Neural cell (in vitro differentiated cells): ENCODE measurements around the gene BMP7. TPM values are rescaled to one million over a fixed set of nuclear protein-coding genes. Genes with fewer than 3 reads are reported as not detected.

Experiments used
- H2AFZ ChIP-seq: fragments of 200-600, 300-800 bp; sonication (generic), shearing (Covaris generic); 2 replicates; pipeline ENCODE4 v1.6.0; 2014; ENCODE audit warnings: low read depth, mild to moderate bottlenecking, antibody characterized with exemption, low read length, moderate library complexity
- H3F3A ChIP-seq: fragments of 200-600 bp; shearing (Covaris generic); 2 replicates; pipeline ENCODE4 v1.6.1; 2016; ENCODE audit warnings: mild to moderate bottlenecking, moderate library complexity, mixed read lengths, antibody characterized with exemption, low read length; ENCODE audit not compliant: insufficient read depth, poor library complexity, severe bottlenecking
- H3K27ac ChIP-seq: fragments of 200-600, 300-800 bp; sonication (generic), shearing (Covaris generic); 2 replicates; pipeline ENCODE4 v1.5.1; 2014; ENCODE audit warnings: mild to moderate bottlenecking, low read length, moderate library complexity
- H3K27me3 ChIP-seq: fragments of 300-800, 200-600 bp; sonication (generic), shearing (Covaris generic); 2 replicates; pipeline ENCODE4 v1.6.0; 2014; ENCODE audit warnings: mild to moderate bottlenecking, low read depth, low read length, moderate library complexity; ENCODE audit not compliant: insufficient read depth
- H3K36me3 ChIP-seq: fragments of 300-800, 200-600 bp; sonication (generic), shearing (Covaris generic); 2 replicates; pipeline ENCODE4 v1.5.1; 2014; ENCODE audit warnings: mild to moderate bottlenecking, antibody characterized with exemption, low read length, moderate library complexity; ENCODE audit not compliant: insufficient read depth
- H3K4me2 ChIP-seq: fragments of 300-800, 200-600 bp; sonication (generic), shearing (Covaris generic); 2 replicates; pipeline ENCODE4 v1.6.0; 2014; ENCODE audit warnings: mild to moderate bottlenecking, low read length
- H3K4me3 ChIP-seq: fragments of 300-800, 200-600 bp; sonication (generic), shearing (Covaris generic); 2 replicates; pipeline ENCODE4 v1.5.1; 2014; ENCODE audit warnings: mild to moderate bottlenecking, low read length, moderate library complexity
- H3K79me2 ChIP-seq: fragments of 200-600 bp; shearing (Covaris generic); replicated peaks from 2 replicates; pipeline ENCODE4 v1.6.0; 2014; ENCODE audit warnings: mild to moderate bottlenecking, low read length, moderate library complexity; ENCODE audit not compliant: insufficient read depth
- H3K9ac ChIP-seq: fragments of 300-800, 200-600 bp; sonication (generic), shearing (Covaris generic); 2 replicates; pipeline ENCODE4 v1.6.1; 2016; ENCODE audit warnings: mild to moderate bottlenecking, low read length, mixed read lengths
- H3K9me2 ChIP-seq: fragments of 200-600 bp; shearing (Covaris generic); 2 replicates; pipeline ENCODE4 v1.6.1; 2016; ENCODE audit warnings: mild to moderate bottlenecking, low read length, mixed read lengths; ENCODE audit not compliant: insufficient read depth
- H3K9me3 ChIP-seq: fragments of 200-600, 300-800 bp; sonication (generic), shearing (Covaris generic); 2 replicates; pipeline ENCODE4 v1.6.1; 2016; ENCODE audit warnings: mild to moderate bottlenecking, mixed run types, low read length, moderate library complexity, mixed read lengths
- H4K20me1 ChIP-seq: fragments of 200-600 bp; shearing (Covaris generic); 2 replicates; pipeline ENCODE4 v1.6.1; 2016; ENCODE audit warnings: mild to moderate bottlenecking, mixed run types; ENCODE audit not compliant: insufficient read depth
- EP300 ChIP-seq: fragments of 450-650 bp; conservative IDR thresholded peaks from 2 replicates; pipeline ENCODE4 v1.6.1; 2014; ENCODE audit warnings: antibody characterized with exemption, mild to moderate bottlenecking, moderate library complexity; ENCODE audit not compliant: poor library complexity, severe bottlenecking
- EZH2 ChIP-seq: fragments of 200-600, 300-800 bp; shearing (Covaris generic), sonication (generic); IDR thresholded peaks from 2 replicates; pipeline ENCODE4 v1.6.1; 2014; ENCODE audit warnings: antibody characterized with exemption, low read length, borderline replicate concordance, mild to moderate bottlenecking; ENCODE audit not compliant: insufficient read depth, poor library complexity, severe bottlenecking
- MXI1 ChIP-seq: fragments of 450-650 bp; conservative IDR thresholded peaks from 2 replicates; pipeline ENCODE4 v1.6.1; 2014; ENCODE audit warnings: antibody characterized with exemption, mild to moderate bottlenecking; ENCODE audit not compliant: poor library complexity, severe bottlenecking
- POLR2AphosphoS5 ChIP-seq: IDR thresholded peaks from 2 replicates; pipeline ENCODE4 v1.6.1; 2012
- RAD21 ChIP-seq: fragments of 450-650 bp; conservative IDR thresholded peaks from 2 replicates; pipeline ENCODE4 v1.6.1; 2014; ENCODE audit warnings: antibody characterized with exemption, mild to moderate bottlenecking, moderate library complexity
- SMC3 ChIP-seq: fragments of 450-650 bp; conservative IDR thresholded peaks from 2 replicates; pipeline ENCODE4 v1.6.1; 2014; ENCODE audit warnings: antibody characterized with exemption, mild to moderate bottlenecking, moderate library complexity; ENCODE audit not compliant: poor library complexity
- TAF1 ChIP-seq: IDR thresholded peaks from 2 replicates; pipeline ENCODE4 v1.6.1; 2012; ENCODE audit warnings: low read depth
- polyA minus RNA-seq: library from RNA; depleted of rRNA, polyadenylated mRNA; stranded (reverse); fragments of >200 nt; gene quantifications from 2 replicates; pipeline ENCODE4 v1.2.3, GENCODE V29; 2014
- polyA plus RNA-seq: library from polyadenylated mRNA; depleted of rRNA; stranded (reverse); fragments of >200 nt; gene quantifications from 2 replicates; pipeline ENCODE4 v1.2.3, GENCODE V29; 2014
- TF ChIP-seq, protein P1 (sequence below): IDR thresholded peaks from 2 replicates; pipeline ENCODE4 v1.6.1; 2012; ENCODE audit warnings: borderline replicate concordance
- TF ChIP-seq, protein P2 (sequence below): fragments of 450-650 bp; IDR thresholded peaks from 2 replicates; pipeline ENCODE4 v1.5.1; 2014; ENCODE audit warnings: antibody characterized with exemption, mild to moderate bottlenecking, moderate library complexity; ENCODE audit not compliant: poor library complexity, severe bottlenecking

Gene BMP7
- polyA plus RNA-seq (3.2 and 3.6 TPM in 2 replicates), polyA minus RNA-seq (3.7 and 4.5 TPM in 2 replicates)

DNA sequence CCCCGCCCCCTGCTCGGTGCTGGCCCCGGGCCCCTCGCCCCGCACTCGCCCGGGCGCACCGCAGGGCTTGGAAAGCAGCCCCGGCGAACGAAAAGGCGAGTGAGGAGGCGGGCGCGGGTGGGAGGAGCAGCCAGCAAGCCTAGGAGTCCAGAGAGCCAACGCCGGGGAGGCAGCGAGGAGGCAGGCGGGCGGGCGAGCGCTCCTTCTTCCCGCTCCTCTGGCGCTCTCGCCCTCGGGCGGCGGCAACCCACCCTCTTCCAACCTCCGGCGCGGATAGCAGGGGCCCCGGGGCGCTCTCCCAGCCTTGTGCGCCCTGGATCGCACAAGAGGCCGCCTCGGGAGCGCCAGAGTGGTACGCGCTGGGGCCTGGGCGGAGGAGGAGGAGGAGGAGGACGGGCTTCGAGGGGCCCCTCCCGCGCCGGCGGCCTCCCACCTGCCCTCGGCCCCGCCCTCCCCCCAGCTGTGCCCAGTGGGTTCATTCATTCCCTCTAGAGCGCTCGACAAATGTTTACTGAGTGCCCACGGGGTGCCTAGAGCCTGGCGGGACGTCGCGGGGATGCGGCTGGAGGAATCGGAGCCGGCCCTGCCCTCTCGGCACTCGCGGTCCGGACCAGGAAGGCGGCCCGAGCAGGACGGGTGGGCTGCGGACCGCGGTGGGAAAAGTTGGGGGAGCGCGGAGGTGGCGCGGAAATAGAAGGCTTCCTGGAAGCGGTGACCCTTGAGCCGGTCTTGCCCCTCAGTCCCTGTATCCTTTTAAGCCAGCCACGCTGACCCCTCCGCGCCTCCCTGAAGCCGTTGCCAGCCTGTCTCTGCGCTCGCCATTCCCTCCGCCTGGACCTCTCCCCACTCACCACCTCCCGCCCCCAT, at the start of gene BMP7:
Gene BMP7 (minus strand): TSS at position 351 of the 867 bp plus-strand sequence. CDS start 519 bp downstream, outside the sequence.
- TF ChIP-seq TAF1 (no peak), EZH2 (peak; percentile 70), POLR2AphosphoS5 (peak; percentile 29)
- Histone ChIP-seq H3K9me2 (no peaks in the 10 kb centered on the region), H3F3A (no peaks in the 10 kb centered on the region), H3K27ac (no peak within 1 kb of the TSS), H4K20me1 (no peaks in the 10 kb centered on the region), H3K9me3 (no peaks in the 10 kb centered on the region), H3K36me3 (no peaks in the 10 kb centered on the region), H3K27me3 (peaks cover 76% of the 10 kb centered on the region), H3K9ac (peak within 1 kb of the TSS; percentile 23), H3K4me2 (peak within 1 kb of the TSS; percentile 35), H3K79me2 (no peaks in the 10 kb centered on the region), H2AFZ (peak within 1 kb of the TSS; percentile 14), H3K4me3 (peak within 1 kb of the TSS; percentile 70)

DNA sequence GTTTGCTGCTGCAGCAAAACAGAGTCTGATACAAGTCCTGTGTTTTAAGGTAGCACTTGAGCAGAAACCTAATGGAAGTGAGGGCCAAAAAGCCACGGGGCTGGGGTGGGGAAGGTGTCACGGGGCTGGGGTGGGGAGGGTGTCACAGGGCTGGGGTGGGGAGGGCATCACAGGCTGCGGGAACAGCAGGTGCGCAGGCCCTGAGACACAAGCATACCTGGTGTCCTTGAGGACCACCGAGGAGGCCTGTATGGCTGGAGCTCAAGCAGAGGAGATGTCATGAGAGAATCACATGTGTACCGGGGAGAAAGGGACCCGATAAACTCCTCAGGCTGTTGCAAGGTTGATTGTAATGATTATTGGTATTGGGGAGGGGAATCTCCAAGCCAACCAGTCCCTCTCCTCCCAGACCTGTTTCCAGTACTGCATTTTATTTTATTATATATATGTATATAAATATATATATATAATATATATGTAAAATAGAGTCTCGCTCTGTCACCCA, 49.6 kb upstream of the BMP7 start:
- Histone ChIP-seq H2AFZ (no peak overlapping the region), H3K79me2 (no peaks in the 10 kb centered on the region), H3K9me3 (no peaks in the 10 kb centered on the region), H3K4me2 (no peak overlapping the region), H4K20me1 (no peaks in the 10 kb centered on the region), H3F3A (no peaks in the 10 kb centered on the region), H3K9me2 (no peaks in the 10 kb centered on the region), H3K9ac (no peak overlapping the region), H3K36me3 (no peaks in the 10 kb centered on the region), H3K4me3 (no peak overlapping the region), H3K27me3 (no peaks in the 10 kb centered on the region), H3K27ac (no peak overlapping the region)
- TF ChIP-seq TAF1 (no peak), EP300 (no peak), SMC3 (no peak), MXI1 (no peak), EZH2 (no peak)
- TF ChIP-seq, protein P1, sequence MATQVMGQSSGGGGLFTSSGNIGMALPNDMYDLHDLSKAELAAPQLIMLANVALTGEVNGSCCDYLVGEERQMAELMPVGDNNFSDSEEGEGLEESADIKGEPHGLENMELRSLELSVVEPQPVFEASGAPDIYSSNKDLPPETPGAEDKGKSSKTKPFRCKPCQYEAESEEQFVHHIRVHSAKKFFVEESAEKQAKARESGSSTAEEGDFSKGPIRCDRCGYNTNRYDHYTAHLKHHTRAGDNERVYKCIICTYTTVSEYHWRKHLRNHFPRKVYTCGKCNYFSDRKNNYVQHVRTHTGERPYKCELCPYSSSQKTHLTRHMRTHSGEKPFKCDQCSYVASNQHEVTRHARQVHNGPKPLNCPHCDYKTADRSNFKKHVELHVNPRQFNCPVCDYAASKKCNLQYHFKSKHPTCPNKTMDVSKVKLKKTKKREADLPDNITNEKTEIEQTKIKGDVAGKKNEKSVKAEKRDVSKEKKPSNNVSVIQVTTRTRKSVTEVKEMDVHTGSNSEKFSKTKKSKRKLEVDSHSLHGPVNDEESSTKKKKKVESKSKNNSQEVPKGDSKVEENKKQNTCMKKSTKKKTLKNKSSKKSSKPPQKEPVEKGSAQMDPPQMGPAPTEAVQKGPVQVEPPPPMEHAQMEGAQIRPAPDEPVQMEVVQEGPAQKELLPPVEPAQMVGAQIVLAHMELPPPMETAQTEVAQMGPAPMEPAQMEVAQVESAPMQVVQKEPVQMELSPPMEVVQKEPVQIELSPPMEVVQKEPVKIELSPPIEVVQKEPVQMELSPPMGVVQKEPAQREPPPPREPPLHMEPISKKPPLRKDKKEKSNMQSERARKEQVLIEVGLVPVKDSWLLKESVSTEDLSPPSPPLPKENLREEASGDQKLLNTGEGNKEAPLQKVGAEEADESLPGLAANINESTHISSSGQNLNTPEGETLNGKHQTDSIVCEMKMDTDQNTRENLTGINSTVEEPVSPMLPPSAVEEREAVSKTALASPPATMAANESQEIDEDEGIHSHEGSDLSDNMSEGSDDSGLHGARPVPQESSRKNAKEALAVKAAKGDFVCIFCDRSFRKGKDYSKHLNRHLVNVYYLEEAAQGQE: no peak

DNA sequence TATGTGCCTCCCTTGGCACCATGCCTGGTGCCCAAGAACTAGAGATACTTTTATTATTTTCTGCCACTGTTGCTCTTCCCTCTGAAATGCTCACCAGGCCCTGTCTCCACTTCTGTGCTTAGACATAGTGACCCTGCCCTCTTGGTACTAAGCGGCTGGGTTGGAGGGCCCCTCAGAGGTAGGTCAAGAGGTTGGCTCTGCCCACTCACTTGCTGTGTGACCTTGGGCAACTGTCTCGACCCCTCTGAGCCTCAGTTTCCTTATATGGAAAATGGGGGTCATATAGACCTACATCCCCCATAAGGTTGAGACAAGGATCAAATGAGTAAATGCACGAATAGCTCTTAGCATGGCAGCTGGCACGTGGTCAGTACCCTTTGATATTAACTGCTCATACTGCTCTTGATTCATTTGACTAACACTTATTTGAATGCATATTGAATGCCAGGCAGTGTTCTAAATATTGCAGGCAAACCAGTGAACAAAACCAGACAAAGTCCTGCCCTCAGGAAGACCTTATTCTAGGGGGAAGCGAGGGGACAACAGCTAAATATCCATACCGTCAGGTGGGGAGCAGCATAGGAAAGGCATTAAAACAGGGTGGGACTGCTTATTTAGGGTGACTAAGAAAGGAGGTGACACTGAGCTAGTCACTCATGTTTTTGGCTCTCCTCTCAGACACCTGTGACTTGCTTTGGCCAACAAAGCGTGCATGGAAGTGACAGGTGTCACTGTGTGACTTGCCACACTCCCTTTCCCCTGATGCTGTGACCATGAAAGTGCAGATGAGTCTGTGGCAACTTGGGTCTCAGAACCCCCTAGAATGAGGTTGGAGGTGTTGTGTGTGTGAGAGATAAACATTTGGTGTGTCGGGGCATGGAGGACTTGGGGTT, 48.9 kb upstream of the BMP7 start:
- H3K36me3 ChIP-seq: no peaks in the 10 kb centered on the region
- TF ChIP-seq TAF1 (no peak), SMC3 (no peak), EP300 (no peak), EZH2 (no peak), POLR2AphosphoS5 (no peak), RAD21 (no peak), MXI1 (no peak)
- TF ChIP-seq, protein P2, sequence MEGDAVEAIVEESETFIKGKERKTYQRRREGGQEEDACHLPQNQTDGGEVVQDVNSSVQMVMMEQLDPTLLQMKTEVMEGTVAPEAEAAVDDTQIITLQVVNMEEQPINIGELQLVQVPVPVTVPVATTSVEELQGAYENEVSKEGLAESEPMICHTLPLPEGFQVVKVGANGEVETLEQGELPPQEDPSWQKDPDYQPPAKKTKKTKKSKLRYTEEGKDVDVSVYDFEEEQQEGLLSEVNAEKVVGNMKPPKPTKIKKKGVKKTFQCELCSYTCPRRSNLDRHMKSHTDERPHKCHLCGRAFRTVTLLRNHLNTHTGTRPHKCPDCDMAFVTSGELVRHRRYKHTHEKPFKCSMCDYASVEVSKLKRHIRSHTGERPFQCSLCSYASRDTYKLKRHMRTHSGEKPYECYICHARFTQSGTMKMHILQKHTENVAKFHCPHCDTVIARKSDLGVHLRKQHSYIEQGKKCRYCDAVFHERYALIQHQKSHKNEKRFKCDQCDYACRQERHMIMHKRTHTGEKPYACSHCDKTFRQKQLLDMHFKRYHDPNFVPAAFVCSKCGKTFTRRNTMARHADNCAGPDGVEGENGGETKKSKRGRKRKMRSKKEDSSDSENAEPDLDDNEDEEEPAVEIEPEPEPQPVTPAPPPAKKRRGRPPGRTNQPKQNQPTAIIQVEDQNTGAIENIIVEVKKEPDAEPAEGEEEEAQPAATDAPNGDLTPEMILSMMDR: no peak
- TF ChIP-seq, protein P1: no peak
- H3K9me2 ChIP-seq: no peaks in the 10 kb centered on the region

More for the DNA sequence above, 48.9 kb upstream of the BMP7 start:
- Histone ChIP-seq H3K27ac (no peak overlapping the region), H3K4me2 (no peak overlapping the region), H3K27me3 (no peaks in the 10 kb centered on the region), H3K9ac (no peak overlapping the region), H3K9me3 (no peaks in the 10 kb centered on the region), H4K20me1 (no peaks in the 10 kb centered on the region), H2AFZ (no peak overlapping the region), H3K4me3 (no peak overlapping the region), H3K79me2 (no peaks in the 10 kb centered on the region), H3F3A (no peaks in the 10 kb centered on the region)
